Kidney epithelial cell (primary cell): ENCODE results near the gene CHD6. TPM values are rescaled to one million over a fixed set of nuclear protein-coding genes. Genes with fewer than 3 reads are reported as not detected.

Experiments used
- DNase-seq: peaks from one replicate; pipeline ENCODE4 v3.0.0-alpha.2; 2010; ENCODE audit warnings: low read depth
- H3K27me3 ChIP-seq: 2 replicates; pipeline ENCODE4 v1.6.0; 2011; ENCODE audit warnings: low read length; ENCODE audit not compliant: control insufficient read depth, insufficient read depth
- H3K36me3 ChIP-seq: 2 replicates; pipeline ENCODE4 v1.5.1; 2011; ENCODE audit warnings: low read length; ENCODE audit not compliant: control insufficient read depth, insufficient read depth
- H3K4me3 ChIP-seq: 2 replicates; pipeline ENCODE4 v1.5.1; 2011; ENCODE audit warnings: low read depth, mild to moderate bottlenecking, control low read depth, low read length
- total RNA-seq: library from RNA; depleted of rRNA; stranded (reverse); fragments of >200 nt; gene quantifications from 2 replicates; pipeline ENCODE4 v1.2.3, GENCODE V29; 2015
- TF ChIP-seq, protein P1 (sequence below): IDR thresholded peaks from 2 replicates; pipeline ENCODE4 v1.5.1; 2011; ENCODE audit warnings: mild to moderate bottlenecking, moderate library complexity, low read length, control low read depth, inconsistent platforms; ENCODE audit not compliant: insufficient read depth, poor library complexity, severe bottlenecking

CHD6 gene
- total RNA-seq, 1 donor from 2014 or later = 19.6 TPM

DNA sequence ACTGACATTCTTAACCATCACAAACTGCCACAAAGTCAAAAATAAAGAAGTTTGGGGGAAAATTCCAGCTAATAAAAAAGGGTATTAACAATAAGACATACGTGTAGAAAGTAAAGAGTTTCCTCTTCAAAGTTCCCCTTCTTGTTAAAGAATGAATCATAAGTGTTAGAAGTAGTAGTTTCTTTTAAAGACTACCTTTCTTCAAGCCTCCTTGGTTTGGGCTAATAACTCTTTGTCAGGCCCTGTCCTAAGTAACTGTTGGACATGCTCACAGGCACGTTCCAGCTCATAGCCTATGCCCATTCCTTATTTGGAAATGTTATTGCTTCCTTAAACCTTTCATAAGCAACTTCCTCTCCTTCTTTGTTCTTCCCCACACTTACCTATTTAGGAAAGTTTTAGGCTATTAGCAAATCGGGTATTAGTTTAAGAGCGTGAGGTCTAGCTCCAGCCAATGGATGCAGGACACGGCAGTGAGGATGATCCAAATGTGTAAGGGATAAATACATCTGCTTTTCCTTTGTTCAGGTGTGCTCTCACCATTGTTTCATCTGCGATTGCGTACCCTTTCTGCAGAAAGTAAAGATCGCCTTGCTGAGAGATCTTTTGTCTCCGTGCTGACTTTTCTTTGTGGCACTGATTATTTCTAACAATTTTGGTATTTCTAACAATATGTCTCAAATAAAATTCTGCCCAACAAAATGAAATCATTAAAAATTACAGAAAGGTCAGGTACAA is 64.9 kb downstream of the CHD6 start:
- no peak for DNase-seq
- H3K36me3 ChIP-seq = no peaks in the 10 kb centered on the region

DNA sequence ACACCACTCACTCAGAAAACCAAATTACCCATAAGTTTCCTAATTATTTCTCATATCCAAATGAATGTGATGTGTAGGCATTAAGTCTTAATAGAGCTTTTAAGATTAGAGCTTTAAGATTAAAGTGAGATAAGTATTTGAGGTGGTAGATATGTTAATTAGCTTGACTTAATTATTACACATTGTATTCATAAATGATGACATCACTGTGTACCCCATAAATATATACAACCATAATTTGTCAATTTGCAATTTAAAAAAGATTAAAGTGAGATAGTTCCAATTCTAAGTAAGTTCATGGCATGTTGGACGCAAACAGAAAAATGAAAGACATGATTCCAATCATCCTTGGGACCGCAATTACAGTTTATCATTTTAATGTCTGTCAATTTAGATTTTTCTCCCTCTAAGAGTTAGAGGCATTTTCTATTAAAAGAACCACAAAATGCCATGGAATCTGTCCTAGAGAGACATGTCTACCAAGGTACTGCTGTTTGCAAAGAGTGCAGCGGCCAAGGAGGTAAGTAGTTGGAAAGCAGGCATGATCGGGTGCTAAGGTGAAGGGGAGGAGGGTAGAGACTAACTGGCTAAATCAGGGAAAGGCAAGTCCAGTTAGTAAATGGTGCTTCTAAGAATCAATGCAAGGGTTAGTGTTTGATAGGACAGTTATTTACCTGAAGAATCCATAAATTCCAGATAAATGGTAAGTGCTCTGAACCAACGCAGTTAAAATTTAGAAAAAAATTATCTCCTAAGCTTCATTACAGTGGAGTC is 65.7 kb downstream of the CHD6 start:
- Histone ChIP-seq H3K4me3 (no peak overlapping the region), H3K36me3 (no peaks in the 10 kb centered on the region), H3K27me3 (no peaks in the 10 kb centered on the region)
- TF ChIP-seq, protein P1, sequence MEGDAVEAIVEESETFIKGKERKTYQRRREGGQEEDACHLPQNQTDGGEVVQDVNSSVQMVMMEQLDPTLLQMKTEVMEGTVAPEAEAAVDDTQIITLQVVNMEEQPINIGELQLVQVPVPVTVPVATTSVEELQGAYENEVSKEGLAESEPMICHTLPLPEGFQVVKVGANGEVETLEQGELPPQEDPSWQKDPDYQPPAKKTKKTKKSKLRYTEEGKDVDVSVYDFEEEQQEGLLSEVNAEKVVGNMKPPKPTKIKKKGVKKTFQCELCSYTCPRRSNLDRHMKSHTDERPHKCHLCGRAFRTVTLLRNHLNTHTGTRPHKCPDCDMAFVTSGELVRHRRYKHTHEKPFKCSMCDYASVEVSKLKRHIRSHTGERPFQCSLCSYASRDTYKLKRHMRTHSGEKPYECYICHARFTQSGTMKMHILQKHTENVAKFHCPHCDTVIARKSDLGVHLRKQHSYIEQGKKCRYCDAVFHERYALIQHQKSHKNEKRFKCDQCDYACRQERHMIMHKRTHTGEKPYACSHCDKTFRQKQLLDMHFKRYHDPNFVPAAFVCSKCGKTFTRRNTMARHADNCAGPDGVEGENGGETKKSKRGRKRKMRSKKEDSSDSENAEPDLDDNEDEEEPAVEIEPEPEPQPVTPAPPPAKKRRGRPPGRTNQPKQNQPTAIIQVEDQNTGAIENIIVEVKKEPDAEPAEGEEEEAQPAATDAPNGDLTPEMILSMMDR = no peak
- DNase-seq = no peak

More for the DNA sequence above, 64.9 kb downstream of the CHD6 start:
- H3K4me3 ChIP-seq = no peak overlapping the region
- H3K27me3 ChIP-seq = no peaks in the 10 kb centered on the region
- TF ChIP-seq, protein P1 = no peak

DNA sequence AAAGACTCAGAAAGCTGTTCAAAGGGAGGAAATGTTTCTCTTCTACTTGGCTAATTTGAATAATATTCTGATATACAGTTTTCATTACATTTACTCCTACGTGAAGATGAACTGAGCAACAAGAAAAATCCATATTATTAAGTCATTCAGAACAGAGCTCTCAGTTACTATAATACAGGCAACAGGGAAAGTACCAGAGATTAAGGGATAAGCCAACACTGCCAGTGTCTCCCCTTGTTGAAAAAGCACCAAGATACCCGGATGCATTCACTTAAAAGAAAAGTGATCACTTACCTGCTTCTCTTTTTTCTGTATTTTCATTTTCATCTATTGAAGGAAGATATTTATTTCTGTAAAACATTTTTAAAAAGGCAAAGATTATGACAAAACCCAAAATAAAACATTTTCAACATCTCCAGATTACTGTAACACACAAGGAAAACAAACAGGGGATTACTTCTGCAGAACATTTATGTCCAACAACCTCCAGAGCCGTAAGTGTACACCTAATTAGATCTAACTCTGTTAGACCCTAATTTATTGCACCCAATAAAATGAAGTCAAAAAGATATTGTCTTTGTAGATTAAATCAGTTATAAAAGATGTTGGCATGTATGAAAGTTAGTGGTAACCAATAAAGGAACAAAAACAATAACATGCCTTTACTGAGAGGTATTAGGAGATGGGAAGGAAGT is 67.0 kb downstream of the CHD6 start:
- DNase-seq = no peak
- H3K4me3 ChIP-seq = no peak overlapping the region
- H3K27me3 ChIP-seq = no peaks in the 10 kb centered on the region
- TF ChIP-seq, protein P1 = no peak
- H3K36me3 ChIP-seq = no peaks in the 10 kb centered on the region

DNA sequence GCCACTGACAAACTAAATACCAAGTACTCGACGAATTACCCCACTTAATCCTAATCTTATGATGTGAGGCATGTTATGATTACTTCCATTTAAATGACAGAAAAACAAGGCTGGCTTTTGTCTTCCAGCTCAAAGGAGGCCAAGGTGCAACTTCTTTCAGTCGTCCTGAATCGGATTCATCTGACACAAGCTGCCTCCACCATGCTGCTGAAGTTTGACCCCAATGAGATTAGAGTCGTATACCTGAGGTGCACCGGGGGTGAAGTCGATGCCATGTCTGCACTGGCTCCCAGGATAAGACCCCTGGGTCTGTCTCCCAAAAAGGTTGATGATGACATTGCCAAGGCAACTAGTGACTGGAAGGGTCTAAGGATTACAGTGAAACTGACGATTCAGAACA is 71.0 kb downstream of the CHD6 start:
- no peaks in the 10 kb centered on the region for H3K27me3 ChIP-seq
- no peaks in the 10 kb centered on the region for H3K36me3 ChIP-seq
- TF ChIP-seq, protein P1 = no peak
- H3K4me3 ChIP-seq = no peak overlapping the region
- no peak for DNase-seq

DNA sequence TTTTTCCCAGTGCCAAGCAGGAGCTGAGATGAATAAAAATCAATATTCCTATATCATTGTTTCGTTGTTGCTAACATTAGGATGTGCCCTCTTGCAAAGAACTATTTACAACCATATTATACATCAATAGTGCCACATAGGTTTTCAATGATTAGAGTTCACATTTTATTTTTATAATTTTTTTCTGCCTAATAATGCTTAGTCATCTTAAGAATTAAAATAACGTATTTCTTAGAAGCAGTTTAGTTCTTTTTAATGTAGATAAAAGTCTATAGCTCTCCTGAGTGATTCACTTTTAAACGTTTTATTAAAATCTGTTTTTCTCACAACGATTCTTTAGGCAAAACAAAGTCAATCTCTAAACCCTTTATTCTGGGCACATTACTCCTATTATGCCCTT is 71.6 kb downstream of the CHD6 start:
- TF ChIP-seq, protein P1 = no peak
- no peaks in the 10 kb centered on the region for H3K27me3 ChIP-seq
- DNase-seq = no peak
- no peaks in the 10 kb centered on the region for H3K36me3 ChIP-seq
- H3K4me3 ChIP-seq = no peak overlapping the region
